Mammary epithelial cell (primary cell): ENCODE measurements around the gene PLAAT4.

ENCODE experiments used
- EZH2 ChIP-seq: IDR thresholded peaks from 2 replicates; pipeline ENCODE4 v1.6.1; 2012; ENCODE audit warnings: low read length, inconsistent platforms, borderline replicate concordance
- TF ChIP-seq, protein P1 (sequence below), 2 donors: IDR thresholded peaks in 1 of 2; conservative IDR thresholded peaks in 1 of 2; 2 replicates each; pipeline ENCODE4 v1.5.1; 2011 to 2012; ENCODE audit warnings: inconsistent platforms in 2 of 2, low read length in 2 of 2, mild to moderate bottlenecking in 2 of 2, control low read depth in 1 of 2, low read depth in 1 of 2; ENCODE audit not compliant: insufficient read depth in 1 of 2; ENCODE audit errors: extremely low read depth in 1 of 2

DNA sequence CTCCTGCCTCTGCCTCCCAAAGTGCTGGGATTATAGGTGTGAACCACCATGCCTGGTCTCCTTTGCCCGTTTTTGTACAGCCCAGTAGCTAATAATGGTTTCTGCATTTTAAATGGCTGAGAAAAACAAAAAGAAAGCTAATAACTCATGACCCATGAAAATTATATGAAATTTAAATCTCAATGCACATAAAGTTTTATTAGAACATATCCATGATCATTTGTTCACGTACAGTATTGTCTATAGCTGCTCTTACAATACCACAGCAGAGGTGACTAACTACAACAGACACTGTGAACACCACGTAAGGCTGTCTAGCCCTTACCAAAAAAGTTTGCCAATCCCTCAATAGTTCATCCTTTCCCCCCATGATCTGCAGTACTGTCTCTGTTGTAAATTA is 33.0 kb downstream of the PLAAT4 start:
- TF ChIP-seq, protein P1, sequence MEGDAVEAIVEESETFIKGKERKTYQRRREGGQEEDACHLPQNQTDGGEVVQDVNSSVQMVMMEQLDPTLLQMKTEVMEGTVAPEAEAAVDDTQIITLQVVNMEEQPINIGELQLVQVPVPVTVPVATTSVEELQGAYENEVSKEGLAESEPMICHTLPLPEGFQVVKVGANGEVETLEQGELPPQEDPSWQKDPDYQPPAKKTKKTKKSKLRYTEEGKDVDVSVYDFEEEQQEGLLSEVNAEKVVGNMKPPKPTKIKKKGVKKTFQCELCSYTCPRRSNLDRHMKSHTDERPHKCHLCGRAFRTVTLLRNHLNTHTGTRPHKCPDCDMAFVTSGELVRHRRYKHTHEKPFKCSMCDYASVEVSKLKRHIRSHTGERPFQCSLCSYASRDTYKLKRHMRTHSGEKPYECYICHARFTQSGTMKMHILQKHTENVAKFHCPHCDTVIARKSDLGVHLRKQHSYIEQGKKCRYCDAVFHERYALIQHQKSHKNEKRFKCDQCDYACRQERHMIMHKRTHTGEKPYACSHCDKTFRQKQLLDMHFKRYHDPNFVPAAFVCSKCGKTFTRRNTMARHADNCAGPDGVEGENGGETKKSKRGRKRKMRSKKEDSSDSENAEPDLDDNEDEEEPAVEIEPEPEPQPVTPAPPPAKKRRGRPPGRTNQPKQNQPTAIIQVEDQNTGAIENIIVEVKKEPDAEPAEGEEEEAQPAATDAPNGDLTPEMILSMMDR (conservative IDR thresholded peaks at IDR 0.05 in 1 of 2, IDR thresholded peaks at IDR 0.05 in 1 of 2; ENCODE audit: extremely low read depth in 1 of 2, insufficient read depth in 1 of 2, low read depth in 1 of 2, low read length in 2 of 2), result no peak
- no peak for TF ChIP-seq EZH2
